A204.1 (cell line): Measurements from ENCODE around the gene MEIS2.

Source experiments
- FAIRE-seq: peaks from 2 replicates; lab custom pipeline; 2012; peaks lifted over from hg19 to GRCh38; lab: Jason Lieb, UNC

Gene MEIS2

DNA sequence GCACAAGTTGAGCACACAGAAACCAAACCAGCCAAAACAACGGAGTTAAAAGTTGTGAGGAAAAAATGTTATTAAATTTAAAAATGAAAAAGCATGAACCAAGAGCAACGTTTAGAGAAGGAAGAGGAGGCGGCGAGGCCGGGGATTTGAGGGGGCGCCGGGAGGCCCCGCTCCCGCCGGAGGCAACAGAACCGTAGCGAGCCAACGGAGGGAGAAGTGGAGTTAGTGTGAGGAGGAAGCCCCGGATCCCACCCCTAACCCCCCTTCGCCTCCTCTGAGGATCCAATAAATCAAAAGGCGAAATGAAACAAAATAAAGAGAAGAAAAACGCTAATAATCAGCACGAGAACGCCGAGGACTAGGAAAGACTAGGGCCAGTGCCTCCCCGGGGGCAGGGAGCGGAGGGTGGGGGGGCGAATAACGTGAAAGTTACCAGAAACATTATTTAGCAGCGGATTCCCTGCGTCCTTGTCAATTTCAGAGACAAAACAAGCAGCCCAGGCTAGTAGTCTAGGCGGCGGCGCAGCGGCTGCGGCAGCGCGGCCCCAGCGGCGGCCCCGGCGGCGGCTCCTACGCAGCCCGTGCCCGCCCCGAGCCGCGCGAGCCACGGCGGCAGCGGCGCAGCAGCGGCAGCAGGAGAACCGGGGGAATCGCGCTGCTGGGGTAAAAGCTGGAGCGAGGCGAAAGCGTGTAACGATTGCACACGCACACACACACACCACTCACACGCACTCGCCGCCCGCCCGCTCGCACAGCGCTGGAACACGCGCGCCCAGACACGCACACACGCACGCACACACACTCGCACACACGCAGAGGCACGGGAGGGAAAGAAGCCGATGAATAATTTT is 1.7 kb downstream of the MEIS2 start:
- no peak for FAIRE-seq

- FAIRE-seq, result no peak
Observed at GRCh38 chr15:37097144-37097919, 3.0 kb downstream of the MEIS2 start.

DNA sequence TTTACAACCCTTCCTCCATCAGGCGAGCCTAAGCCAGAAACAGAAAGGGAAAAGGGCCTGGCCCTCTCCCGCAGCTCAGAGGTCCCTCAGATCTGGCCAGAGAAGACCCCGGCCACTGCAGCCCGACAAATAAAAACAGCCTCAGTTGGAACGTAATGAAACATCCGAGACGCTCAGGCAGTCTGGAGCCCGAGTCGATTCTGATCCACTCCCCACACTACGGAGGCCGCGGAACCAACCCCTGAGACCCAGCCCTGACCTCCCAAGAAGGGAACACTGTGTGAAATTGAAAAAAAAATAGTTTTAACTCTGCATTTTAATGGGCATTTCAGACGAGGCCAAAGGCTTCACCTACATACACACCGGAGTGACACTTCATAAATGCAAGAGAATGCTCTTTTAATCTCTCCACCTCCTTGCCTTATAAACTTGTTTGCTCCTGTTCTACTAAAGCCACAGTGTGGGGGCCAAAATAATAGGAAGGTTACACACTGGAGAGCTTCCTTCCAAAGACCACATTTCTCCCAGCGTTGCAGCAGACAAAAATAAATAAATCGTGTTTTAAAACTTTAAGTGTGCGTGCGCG is 3.7 kb downstream of the MEIS2 start:
- FAIRE-seq, result no peak

DNA sequence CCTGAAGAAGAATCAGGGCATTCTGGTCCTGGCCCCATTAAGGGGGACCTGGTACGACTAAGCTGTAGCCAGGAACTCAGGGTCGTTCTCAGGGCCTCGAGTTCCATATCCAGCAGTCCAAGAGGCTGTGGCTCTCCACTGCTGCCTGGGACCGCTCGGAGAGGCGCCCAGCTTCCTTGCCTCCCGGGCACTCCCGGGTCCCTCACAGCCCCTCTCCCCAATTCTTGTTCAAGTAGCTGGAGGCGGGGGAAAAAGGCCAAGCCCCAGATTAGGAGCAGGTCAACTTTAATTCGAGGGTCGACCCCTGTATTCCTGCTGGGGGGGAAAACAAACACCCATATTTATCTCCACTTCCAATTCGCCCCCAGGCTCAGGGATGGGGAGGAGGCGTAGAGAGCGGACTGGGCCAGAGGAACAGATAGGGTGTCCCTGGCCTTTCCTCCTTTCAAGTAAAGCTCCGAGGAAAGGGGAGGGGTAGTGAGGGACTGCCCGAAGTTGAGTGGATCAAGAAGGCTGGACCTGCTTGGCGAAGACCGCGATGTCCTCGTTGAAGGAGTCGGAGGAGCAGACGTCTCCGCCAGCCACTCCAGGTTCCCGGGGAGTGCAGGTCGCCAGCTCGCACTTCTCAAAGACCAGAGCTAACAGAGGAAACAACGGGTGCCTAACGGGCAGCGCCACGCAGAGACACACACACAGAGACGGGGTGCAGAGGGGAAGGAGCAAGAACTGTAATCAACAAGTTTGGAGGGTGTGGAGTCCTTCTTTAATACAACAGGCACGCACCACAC is 4.4 kb downstream of the MEIS2 start:
- FAIRE-seq, result no peak

DNA sequence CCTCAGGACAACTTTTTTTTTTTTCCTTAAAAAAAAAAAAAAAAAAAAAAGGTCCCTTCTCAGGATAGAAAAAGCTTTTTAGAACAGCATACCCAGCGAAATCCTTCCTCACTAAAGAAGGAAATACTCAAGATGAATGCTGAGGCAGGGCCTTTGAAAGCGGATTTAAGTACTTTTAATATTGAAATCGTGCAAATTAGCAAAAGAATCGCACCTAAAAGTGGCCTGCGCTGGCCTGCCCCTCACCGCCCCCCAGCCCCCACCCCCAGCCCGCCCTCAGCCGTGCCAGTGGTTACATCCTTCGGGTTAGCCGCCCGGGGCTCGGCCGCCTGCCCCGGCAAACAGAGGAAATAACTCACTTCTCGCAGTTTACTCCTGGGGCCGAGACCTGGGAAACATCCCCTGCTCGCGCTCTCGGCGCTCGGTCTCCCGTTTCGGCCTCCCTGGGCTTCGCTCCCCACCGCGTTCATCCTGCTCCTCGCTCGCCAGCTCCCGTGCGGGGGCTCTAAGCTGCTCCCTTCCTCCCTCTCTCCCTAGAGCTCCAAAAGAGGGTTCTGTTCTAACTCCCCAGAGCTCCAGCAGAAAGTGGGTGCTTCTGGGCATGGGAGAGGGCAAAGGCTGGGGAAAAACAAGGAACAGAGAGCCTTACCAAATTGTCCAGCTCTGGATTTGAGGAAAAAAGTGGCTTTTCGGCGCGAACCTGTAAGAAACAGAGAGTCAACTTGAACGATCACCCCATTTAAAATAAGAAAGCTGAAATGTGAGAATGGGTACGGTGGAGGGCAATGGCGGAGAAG is 5.2 kb downstream of the MEIS2 start:
- no peak for FAIRE-seq

GRCh38 chr15:37094333-37094914 is 5.9 kb downstream of the MEIS2 start:
- FAIRE-seq, result no peak

GRCh38 chr15:37093480-37094332 is 6.6 kb downstream of the MEIS2 start:
- FAIRE-seq, result no peak

- FAIRE-seq, result no peak
Observed at GRCh38 chr15:37090543-37091175, 9.7 kb downstream of the MEIS2 start.

DNA sequence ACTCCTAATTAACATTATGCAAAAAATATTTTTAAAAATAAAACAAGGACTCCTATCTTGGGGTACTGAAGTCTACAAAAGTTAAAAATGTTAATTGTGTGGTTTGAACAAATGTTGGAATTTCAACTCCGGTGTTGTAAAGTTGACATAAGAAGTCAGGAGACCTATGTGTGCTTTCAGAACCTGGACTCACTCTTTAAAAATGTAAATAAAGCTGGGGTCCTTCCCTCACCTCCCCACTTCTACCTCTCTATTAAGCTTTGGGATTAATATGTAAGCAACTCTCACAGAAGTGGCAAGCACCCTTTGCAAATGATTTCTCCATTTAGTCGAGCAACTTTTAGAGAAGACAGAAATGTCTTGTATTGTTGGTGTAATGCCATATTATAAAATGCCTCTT is 11.9 kb downstream of the MEIS2 start:
- no peak for FAIRE-seq

DNA sequence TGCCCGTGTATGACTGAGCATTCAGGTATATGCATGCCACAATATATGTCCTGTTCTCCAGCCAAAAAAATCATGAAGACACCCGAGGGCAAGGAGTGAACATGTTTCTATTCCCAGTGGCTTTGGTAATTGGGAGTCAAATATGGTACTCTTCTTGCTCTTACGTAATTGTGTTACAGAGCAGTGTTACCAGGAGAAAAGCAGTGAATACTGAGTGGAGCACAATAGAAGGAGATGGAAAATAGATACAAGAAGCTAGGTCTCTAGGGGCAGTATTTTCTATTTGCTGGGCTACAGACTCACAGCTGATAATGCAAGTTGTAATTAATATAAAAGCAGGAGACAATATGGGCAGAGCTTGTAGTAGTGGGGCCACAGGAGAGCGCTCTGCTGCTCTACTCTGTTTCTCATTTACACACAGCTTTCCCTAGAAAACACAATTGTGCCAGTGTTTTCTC is 13.2 kb downstream of the MEIS2 start:
- FAIRE-seq, result no peak

DNA sequence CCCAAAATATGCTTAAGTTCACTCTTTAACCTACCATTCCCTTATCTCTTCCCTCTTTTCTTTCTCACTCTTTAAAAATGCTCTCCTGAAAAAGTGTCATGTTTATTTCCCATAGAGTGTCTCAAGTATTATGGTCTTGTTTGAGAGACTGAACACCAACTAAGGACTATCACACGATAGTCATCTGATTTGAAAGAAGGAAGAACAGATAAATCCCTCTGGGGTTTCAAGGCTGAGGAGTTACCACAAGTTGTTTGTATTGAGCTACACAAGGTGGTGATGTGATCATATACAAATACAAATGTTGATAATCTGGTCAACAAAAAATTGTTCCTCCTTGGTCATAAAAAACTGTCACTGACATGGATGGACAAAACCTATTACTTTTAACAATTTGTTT is 13.8 kb downstream of the MEIS2 start:
- FAIRE-seq, result no peak

- FAIRE-seq, result no peak
Observed at GRCh38 chr15:37086120-37086519, 14.2 kb downstream of the MEIS2 start.

DNA sequence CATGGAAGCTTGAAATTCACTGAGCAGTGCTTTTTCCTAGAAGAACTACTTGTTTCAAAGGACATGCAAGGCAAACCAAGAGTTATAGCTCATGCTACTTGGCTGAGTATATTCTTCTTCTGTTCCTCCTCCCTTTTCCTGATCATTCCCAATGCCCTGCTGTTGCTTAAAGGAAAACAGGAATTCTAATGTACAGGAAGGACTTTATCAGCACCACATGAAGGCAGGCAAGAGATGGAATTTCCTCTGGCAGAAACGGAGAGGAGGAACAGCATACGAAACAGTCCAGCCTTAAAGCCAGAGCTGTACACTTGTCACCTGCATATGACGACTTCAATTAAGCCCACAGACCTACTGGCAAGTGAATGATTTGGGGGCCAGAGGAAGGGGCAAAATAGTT is 15.7 kb downstream of the MEIS2 start:
- no peak for FAIRE-seq

DNA sequence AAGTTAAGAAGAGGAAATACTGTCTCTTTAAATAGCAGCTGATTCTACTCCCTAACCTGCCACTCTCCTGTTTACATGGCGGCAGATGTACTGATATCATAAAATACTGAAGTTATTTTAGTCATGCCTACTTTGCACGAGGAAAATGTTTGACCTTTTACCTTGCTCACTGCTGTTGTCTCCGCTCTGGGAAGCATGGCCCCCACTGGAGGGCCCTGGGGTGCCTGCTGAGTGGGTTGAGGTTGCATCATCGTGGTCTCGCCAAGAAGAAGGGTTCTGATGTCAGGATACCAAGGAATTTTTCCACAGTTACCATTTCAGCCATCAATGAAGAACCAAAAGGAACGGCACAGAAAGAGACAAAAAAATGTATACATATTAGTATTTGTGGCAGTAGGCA is 16.7 kb downstream of the MEIS2 start:
- FAIRE-seq, result no peak

DNA sequence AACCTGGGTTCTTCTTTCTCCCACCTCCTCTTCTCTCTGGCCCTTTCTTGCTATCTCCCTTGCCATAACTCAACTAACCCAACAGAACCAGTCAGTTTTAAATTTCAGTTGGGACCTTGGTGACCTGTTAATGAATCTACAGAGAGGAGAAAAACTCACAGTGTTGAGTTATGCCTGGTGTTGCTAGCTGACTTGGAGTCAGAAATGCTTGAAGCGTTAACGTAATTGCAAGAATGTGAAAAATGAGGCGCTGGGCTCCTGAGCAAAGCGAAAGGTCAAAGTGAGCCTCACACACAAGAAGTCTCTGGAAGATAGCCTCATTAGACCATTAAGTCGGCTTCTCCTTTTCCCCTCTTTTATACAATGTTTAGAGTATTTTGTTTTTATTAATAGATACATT is 18.4 kb downstream of the MEIS2 start:
- FAIRE-seq, result no peak

GRCh38 chr15:37080261-37080921 is 20.0 kb downstream of the MEIS2 start:
- FAIRE-seq, result no peak

GRCh38 chr15:37079726-37080125 is 20.6 kb downstream of the MEIS2 start:
- FAIRE-seq, result no peak

DNA sequence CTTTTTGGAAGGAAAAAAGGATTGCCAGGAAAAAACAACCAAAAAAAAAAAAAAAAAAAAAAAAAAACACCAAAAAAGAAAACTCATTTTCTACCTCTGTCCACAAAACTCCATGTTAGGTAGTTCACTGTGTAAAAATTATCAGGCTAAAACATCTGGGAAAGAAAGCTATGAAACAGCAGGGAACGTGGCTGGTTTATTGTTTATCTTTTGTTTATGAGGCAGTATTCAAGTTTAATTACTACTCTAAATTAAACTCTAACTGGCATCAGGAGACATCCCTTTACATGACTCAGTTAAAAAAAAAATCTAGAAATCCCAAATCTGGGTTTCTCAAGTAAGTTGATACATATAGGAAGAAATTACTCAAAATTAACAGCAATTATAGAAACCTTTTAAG is 21.8 kb downstream of the MEIS2 start:
- no peak for FAIRE-seq
